ENCODE measurements around the gene FANCE.
"Not testable (repeated sequence)": the region's sequence is repeated elsewhere in the genome, so short reads cannot be mapped to it uniquely, and the experiment has no call there.

Gene FANCE

GRCh38 chr6:35499372-35499771, 47.2 kb downstream of the FANCE start:
- no peak for DNase-seq

DNA sequence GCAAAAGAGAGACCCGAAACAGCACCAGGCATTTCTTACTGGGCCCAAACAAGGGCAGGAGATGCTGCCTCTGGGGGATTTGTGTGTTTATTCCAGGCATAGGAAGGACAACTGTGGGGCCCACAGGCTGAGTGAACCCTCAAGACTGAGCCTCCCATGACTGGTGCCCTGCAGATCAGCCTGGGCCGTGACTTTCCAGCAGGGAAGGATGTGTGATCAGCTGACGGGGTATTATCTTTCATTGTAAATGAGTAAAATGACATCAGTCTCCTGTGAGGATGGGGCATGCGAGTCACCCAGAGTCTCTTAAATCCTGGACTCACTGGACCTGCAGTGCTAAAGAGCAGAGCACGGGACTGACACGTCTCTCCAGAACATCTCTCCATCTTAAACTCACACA, 48.6 kb downstream of the FANCE start:
- DNase-seq = no peak

DNA sequence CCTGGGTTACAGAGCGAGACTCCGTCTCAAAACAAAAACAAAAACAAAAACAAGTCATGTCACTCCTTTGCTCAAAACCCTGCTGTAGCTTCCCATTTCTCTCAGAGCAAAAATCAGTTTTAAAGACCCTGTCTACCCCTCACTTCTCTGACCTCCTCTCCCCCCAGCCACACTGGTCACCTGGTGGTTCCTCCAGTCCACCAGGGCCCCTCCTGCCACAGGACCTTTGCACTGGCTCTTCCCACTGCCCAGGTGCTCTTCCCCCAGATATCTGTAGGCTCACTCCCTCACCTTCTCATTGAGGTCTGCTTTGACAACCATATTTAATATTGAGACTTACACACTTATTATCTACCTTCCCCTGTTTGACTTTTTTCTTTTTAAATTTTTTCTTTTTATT, 49.6 kb downstream of the FANCE start:
- DNase-seq = no peak

DNA sequence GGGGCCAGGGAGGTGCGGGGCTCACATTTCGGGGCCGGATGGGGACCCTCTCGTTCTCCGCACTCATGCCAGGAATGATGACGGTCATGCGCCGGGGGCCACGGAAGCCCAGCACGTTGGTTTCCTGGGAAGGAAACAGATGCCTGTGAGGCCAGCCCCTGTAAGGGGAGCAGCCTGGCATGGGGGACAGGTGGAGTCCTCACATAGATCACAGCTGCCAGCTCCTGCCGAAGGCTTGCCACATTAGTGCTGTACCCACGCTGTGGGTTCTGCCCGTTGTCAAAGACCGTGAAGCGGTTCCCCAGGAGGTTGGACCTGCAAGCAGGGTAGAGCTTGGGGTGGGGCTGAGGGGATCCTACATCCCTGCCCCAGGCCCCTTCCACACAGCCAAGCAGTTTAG, 51.4 kb downstream of the FANCE start:
- DNase-seq = no peak

- no peak for DNase-seq
Observed at GRCh38 chr6:35505999-35506412, 53.9 kb downstream of the FANCE start.

- DNase-seq = no peak
Observed at GRCh38 chr6:35506536-35506935, 54.4 kb downstream of the FANCE start.

GRCh38 chr6:35507221-35507620, 55.1 kb downstream of the FANCE start:
- DNase-seq = no peak

DNA sequence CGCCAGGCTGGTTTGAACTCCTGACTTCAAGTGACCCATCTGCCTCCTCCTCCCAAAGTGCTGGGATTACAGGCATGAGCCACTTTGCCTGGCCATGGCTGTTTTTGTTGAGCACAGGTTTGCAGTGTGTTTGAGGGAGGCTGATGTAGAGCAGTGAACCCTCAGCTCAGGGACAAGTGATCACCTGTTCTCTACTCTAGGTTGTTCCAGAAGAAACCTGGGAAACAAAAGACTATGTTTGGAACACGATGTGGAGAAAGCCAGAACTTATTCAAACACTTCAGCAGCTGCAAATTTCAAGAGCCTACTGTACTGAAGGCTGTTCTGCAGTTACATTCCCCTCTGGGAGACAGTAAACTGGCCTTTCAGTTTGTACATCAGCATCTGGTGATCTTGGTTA, 55.9 kb downstream of the FANCE start:
- no peak for DNase-seq

DNA sequence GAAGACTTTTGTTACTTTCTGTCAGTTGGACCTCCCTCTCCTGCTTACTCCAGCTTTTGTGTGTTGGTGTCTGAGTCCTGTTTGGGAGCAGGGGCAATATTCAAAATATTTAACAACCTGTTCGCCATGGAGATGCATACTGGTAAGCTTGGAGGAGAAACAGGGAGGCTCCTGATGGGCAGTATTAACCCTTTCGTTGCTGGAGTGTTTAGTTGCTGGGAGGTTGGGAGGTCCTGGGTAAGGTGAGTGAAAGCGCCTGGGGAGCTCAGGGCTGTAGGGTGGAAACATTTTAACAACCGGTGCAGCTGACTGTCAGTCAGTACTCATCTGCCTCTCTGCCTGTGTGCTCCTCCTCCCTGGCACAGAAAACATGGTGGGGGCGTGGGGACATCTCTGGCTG, 56.4 kb downstream of the FANCE start:
- no peak for DNase-seq

GRCh38 chr6:35510916-35511561, 58.9 kb downstream of the FANCE start:
- DNase-seq = no peak

- no peak for DNase-seq
Observed at GRCh38 chr6:35511562-35511941, 59.4 kb downstream of the FANCE start.

GRCh38 chr6:35512006-35512405, 59.9 kb downstream of the FANCE start:
- DNase-seq = no peak

DNA sequence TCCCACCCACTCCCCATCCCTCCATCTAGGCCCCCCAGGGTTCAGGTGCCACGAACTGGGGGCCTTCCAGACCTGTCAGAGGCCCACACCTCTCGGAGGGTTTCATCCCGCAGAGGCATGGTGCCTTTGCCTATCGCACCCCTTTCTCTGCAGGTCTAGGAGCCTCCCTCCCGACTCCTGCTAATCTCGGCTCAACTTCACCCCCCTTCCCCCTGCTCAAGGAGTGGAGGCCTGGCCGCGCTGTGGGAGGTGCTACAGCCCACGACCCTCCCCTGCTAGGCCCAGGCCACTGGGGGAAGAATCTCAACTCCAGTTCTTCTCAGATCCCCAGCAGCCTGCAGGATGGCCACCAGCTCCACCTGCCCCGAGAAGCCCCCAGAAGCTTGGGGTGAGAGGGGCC, 60.6 kb downstream of the FANCE start, which contains the start of gene TULP1:
Gene TULP1, minus strand, starts transcription at position 157 of the 400 bp plus-strand sequence. Its CDS starts 38 bp downstream, at position 119.
- DNase-seq = no peak

DNA sequence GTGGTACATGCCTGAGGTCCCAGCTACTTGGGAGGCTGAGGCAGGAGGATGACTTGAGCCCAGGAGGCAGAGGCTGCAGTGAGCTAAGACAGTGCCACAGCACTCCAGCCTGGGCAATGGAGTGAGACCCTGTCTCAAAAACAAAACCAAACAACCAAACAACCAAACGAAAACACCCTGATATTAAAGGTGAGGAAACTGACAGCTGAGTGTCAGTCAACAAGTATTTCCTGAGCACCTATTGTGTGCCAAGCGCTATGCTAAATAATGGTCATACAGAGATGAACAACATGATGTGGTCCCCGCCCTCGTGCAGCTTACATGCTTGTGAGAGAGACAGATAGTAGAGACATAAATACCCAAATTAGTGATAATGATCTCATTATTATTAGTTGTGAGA, 62.4 kb downstream of the FANCE start:
- DNase-seq = no peak

GRCh38 chr6:35515939-35516338, 63.8 kb downstream of the FANCE start:
- DNase-seq = not testable (repeated sequence)

All from stimulated activated naive CD4-positive, alpha-beta T cell (primary cell).